CD4-positive, alpha-beta T cell treated with Interleukin-15 for 1 hour (primary cell): ENCODE results near the gene REXO5.

Experiments
- DNase-seq: peaks from one replicate; pipeline ENCODE4 v3.0.0-alpha.2; 2020

Gene REXO5

DNA sequence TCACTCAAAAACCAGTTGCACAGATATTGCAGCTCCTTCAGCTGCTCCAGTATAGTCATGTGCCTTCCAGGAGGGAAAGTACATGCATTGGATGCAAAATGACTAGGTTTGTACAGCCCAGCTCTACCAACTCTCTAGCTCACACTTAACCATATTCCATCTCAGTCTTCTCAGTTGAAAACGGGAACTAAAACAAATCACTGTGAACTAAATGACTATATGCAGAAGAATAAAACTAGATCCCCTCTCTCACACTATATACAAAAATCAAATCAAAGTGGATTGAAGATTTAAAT, 69.0 kb downstream of the REXO5 start:
- DNase-seq, result no peak

DNA sequence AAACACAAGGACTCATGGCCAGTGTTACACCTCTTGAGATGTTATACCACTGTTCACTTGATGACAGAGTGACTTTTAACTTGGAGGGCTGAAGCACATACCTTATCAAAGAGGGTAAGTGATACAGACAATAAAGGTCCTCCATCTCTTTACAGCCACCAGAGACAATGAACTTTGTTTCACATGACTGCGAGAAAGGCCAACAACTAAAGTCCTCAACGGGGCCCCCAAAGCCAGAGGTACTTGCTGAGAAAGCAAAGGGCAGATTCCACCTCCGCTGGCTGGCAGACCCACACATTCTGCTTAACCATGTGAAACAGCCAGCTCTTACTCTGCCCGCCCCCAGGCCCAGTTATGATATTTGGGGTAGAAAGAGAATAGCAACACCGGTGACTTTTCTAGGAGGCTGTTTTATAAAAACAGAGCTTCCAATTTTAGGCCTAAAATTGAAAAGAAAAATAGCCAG, 72.4 kb downstream of the REXO5 start:
- no peak for DNase-seq

DNA sequence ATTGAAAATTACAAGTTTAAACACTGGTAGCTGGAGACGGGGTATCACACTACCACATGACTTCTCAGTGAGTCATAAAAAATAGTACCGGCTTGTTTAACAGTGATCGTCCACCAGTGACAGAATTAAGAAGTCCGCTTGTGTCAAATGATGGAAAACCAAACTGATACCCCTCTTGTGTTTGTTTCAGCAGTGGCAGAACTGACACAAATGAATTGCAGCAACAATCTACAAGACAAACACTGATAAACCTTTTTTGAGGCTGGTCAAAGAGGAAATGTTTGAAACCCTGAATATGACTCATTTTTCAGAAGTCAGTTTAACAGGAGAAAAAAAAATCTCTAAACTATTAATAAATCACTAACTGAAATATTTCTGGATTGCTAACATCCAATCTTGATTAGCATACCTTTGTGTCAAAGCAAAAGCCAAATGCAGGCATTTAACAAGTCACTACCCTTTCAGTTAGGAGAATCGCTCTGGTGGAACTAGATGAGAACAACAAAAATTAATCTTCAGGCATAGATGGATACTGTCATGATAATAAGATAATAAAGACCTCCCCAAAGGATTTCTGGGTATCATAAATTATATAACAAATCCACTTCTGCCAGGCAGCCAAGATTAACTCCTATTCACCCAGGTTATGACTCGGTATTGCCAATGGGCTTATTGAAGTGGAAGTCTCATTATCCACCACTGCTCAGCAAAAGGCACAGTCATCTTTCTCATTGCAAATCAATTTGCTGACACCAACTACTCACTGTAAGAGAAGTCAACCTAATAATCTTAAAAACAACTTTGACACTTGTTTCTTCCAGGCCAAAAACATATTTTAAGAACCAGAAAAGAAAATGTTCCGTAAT, 73.1 kb downstream of the REXO5 start:
- no peak for DNase-seq

DNA sequence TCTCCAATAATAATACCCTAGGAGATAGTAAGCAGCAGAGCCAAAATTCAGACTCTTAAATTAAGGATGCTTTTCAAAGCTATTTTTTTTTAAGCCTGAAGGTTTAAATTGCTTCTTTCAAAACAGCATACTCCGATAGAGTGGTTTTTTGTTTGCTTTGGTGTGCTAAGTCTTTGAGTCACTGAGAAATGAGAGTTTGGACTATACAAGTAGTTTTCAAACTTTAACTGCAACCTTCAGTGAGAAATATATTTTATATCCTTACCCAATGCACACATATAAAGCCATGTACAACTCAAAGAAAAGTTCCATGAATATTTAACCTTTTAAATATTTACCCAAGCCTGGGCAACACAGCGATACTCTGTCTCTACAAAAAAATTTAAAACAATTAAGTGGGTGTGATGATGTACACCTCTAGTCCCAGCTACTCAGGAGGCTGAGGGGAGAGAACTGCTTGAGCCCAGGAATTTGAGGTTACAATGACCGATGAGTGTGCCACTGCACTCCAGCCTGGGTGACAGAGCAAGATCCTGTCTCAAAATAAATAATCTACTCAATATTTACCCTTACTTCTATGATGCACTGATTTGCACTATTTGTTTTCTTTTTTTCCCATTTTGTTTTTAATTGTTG, 74.7 kb downstream of the REXO5 start:
- DNase-seq, result no peak

DNA sequence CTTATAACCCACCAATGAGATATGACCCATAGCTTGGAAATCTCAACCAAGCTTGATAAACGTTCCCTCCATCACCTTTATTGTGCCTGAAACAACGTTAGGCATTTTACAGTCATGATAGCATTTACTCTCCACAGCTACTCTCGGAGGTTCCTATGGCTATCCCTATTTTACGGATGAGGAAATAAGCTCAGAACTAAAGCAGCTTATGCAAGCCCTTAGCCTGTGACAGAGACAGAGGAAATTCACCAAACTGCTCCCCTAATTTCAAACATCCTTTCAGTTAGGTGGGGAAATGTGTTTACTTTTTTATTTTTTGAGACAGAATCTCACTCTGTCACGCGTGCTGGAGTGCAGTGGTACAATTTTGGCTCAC, 75.2 kb downstream of the REXO5 start:
- no peak for DNase-seq

DNA sequence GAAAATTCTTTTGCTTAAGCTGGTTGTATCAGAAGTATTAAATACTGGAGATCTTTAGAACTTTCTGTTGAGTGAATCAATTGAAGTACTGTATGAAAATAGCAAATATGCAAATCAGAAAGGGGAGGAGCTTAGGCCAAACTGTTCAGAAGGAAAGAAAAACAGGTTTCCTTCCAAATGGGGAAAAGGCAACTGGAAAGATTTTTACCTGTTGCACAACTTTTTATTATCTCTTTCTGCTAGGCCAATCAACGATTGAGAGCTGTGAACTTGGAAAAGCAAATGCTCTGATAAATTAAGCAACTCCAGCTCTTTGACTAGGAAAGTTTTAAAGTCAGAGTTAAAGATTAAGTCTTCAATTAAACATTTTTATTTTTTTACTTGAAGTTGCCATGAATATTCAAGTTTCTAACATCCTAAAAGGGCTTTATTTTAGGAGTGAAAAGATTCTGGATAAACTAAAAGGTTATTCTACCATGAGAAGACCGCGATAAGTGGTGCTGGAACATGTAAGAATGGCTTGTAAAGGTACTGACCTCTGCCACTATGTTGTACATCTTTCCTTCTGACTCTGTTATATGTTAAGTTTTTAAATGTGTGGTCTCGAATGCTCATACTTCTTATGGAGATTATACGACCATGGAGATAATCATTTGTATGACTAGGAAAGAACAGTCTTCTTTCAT, 77.4 kb downstream of the REXO5 start:
- no peak for DNase-seq

GRCh38 chr16:20884240-20884556, 77.9 kb downstream of the REXO5 start:
- DNase-seq, result no peak

- DNase-seq, result no peak
Observed at GRCh38 chr16:20886320-20886719, 80.0 kb downstream of the REXO5 start.

GRCh38 chr16:20887207-20887606, 80.9 kb downstream of the REXO5 start:
- DNase-seq, result no peak

- DNase-seq, result no peak
Observed at GRCh38 chr16:20889625-20890275, 83.4 kb downstream of the REXO5 start.

GRCh38 chr16:20894388-20894787, 88.1 kb downstream of the REXO5 start:
- DNase-seq, result no peak

GRCh38 chr16:20897253-20897897, 91.0 kb downstream of the REXO5 start:
- DNase-seq, result no peak

DNA sequence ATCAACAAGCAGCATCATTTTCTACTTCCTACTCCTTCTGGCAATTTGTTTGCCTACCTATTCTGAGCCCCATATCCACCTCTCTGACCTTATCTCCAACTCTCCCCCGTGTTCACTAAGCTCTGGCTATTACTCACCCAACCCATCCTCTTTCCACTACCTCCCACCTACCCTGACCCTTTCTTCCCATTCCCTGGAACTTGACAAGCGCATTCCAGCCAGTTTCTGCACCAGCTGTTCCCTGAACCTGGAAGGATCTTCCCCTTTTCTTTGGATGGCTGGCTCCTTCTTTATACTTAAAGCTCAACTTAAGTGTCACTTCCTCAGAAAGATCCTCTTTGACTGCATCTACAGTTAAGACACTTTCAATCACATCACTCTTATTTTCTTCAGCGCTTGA, 91.6 kb downstream of the REXO5 start:
- no peak for DNase-seq

GRCh38 chr16:20899071-20899470, 92.7 kb downstream of the REXO5 start:
- no peak for DNase-seq
